GM12878 (cell line): ENCODE measurements around the gene CACNA1A. TPM values are rescaled to one million over a fixed set of nuclear protein-coding genes. Genes with fewer than 3 reads are reported as not detected.

Experiments used
- BACH1 ChIP-seq: fragments of 450-650 bp; IDR thresholded peaks from 2 replicates; pipeline ENCODE4 v1.6.1; 2017; ENCODE audit warnings: mild to moderate bottlenecking, borderline replicate concordance
- BCL11A ChIP-seq: IDR thresholded peaks from 2 replicates; pipeline ENCODE4 v1.6.1; 2011; ENCODE audit warnings: low read depth, low read length
- EGR1 ChIP-seq, 2 experiments: IDR thresholded peaks; 1 replicate in 1 of 2; 2 replicates in 1 of 2; pipeline ENCODE4 v1.6.1; 2011 to 2012; ENCODE audit warnings: low read depth in 2 of 2, low read length in 2 of 2, borderline replicate concordance in 1 of 2, mild to moderate bottlenecking in 1 of 2, moderate library complexity in 1 of 2
- ELK1 ChIP-seq: IDR thresholded peaks from 2 replicates; pipeline ENCODE4 v1.6.1; 2012; ENCODE audit warnings: low read depth, low read length, improper control_type of control experiment
- ESRRA ChIP-seq: IDR thresholded peaks from 2 replicates; pipeline ENCODE4 v1.6.1; 2012; ENCODE audit warnings: mild to moderate bottlenecking, low read length, improper control_type of control experiment
- FOS ChIP-seq: IDR thresholded peaks from 3 replicates; pipeline ENCODE4 v1.6.1; 2011; ENCODE audit warnings: borderline replicate concordance; ENCODE audit not compliant: insufficient read length; ENCODE audit errors: extremely low read depth
- GABPA ChIP-seq: IDR thresholded peaks from 2 replicates; pipeline ENCODE4 v1.6.1; 2014; ENCODE audit warnings: antibody characterized with exemption, low read depth, mild to moderate bottlenecking, inconsistent platforms
- IKZF1 ChIP-seq: fragments of 450-650 bp; conservative IDR thresholded peaks from 2 replicates; pipeline ENCODE4 v1.6.1; 2017; ENCODE audit warnings: antibody characterized with exemption, mild to moderate bottlenecking
- MYC ChIP-seq: IDR thresholded peaks from 2 replicates; pipeline ENCODE4 v1.6.1; 2011; ENCODE audit warnings: mild to moderate bottlenecking, low read length, moderate library complexity, inconsistent platforms; ENCODE audit not compliant: insufficient read depth, insufficient replicate concordance, insufficient read length, severe bottlenecking
- PAX8 ChIP-seq: fragments of 450-650 bp; IDR thresholded peaks from 2 replicates; pipeline ENCODE4 v1.6.1; 2017; ENCODE audit warnings: mild to moderate bottlenecking, moderate library complexity
- POU2F2 ChIP-seq: IDR thresholded peaks from 3 replicates; pipeline ENCODE4 v1.6.1; 2011; ENCODE audit warnings: low read depth, mild to moderate bottlenecking, low read length, borderline replicate concordance
- PRDM15 ChIP-seq: fragments of 450-650 bp; formaldehyde crosslinking; IDR thresholded peaks from 2 replicates; pipeline ENCODE4 v1.4.0; 2020; ENCODE audit warnings: mild to moderate bottlenecking, moderate library complexity
- RAD51 ChIP-seq: fragments of 450-650 bp; IDR thresholded peaks from 2 replicates; pipeline ENCODE4 v1.6.1; 2016; ENCODE audit warnings: moderate library complexity, mild to moderate bottlenecking, inconsistent platforms
- SPI1 ChIP-seq: IDR thresholded peaks from 2 replicates; pipeline ENCODE4 v1.6.1; 2011; ENCODE audit warnings: low read depth, mild to moderate bottlenecking, low read length, moderate library complexity, borderline replicate concordance; ENCODE audit not compliant: insufficient read depth
- YY1 ChIP-seq: IDR thresholded peaks from 2 replicates; pipeline ENCODE4 v1.6.1; 2011; ENCODE audit warnings: low read depth, mild to moderate bottlenecking, low read length
- ZBTB33 ChIP-seq: fragments of 450-650 bp; IDR thresholded peaks from 2 replicates; pipeline ENCODE4 v1.6.1; 2017; ENCODE audit warnings: mild to moderate bottlenecking
- ZNF217 ChIP-seq: fragments of 450-650 bp; IDR thresholded peaks from 2 replicates; pipeline ENCODE4 v1.6.1; 2017; ENCODE audit warnings: antibody characterized with exemption, mild to moderate bottlenecking
- ZNF24 ChIP-seq: fragments of 450-650 bp; IDR thresholded peaks from 2 replicates; pipeline ENCODE4 v1.6.1; 2017; ENCODE audit warnings: antibody characterized with exemption, mild to moderate bottlenecking
- ZSCAN29 ChIP-seq: fragments of 450-650 bp; IDR thresholded peaks from 2 replicates; pipeline ENCODE4 v1.6.1; 2017; ENCODE audit warnings: mild to moderate bottlenecking, moderate library complexity
- polyA plus RNA-seq, 11 experiments: library from polyadenylated mRNA; depleted of rRNA in 4 of 11; unstranded in 6 of 11; stranded (reverse) in 5 of 11; fragments of >200 nt; fragmentation: Nextera tagmentation in 4 of 11; fragmentation: Illumina TruSeq in 1 of 11; extraction: Ambion mirVana in 4 of 11; extraction: Trizol in 1 of 11; gene quantifications; 1 replicate in 1 of 11; 2 replicates in 10 of 11; pipeline versions ENCODE4 v1.2.1 to v1.2.3, GENCODE V29; 2011 to 2016; ENCODE audit warnings: inconsistent platforms in 2 of 11, missing spikeins in 2 of 11, low read depth in 1 of 11
- total RNA-seq, 4 experiments: library from RNA; depleted of rRNA in 3 of 4; stranded (reverse); fragments of >200 nt in 3 of 4; fragmentation: Illumina TruSeq in 1 of 4; extraction: Trizol in 1 of 4; gene quantifications; 2 replicates each; pipeline versions ENCODE4 v1.2.1 to v1.2.3, GENCODE V29; 2013 to 2021
- TF ChIP-seq, protein P1 (sequence below): IDR thresholded peaks from 2 replicates; pipeline ENCODE4 v1.6.1; 2011; ENCODE audit warnings: low read depth, mild to moderate bottlenecking, low read length, moderate library complexity, borderline replicate concordance; ENCODE audit errors: extremely low read depth
- TF ChIP-seq, protein P2 (sequence below): fragments of 450-650 bp; conservative IDR thresholded peaks from 2 replicates; pipeline ENCODE4 v1.6.1; 2017; ENCODE audit warnings: mild to moderate bottlenecking, moderate library complexity

Gene CACNA1A
- total and polyA plus RNA-seq, 10 of the 15 experiments (the other 5 are each of a cell fraction or from before 2014, with no cell fraction given), result 1.1 to 4.4 (median 2.5) TPM

GRCh38 chr19:13277104-13277809, 229.0 kb downstream of the CACNA1A start (continued):
- TF ChIP-seq PRDM15, result no peak
- TF ChIP-seq RAD51, result no peak
- TF ChIP-seq MYC, result no peak
- no peak for TF ChIP-seq BACH1
- TF ChIP-seq ELK1, result no peak
- no peak for TF ChIP-seq ZSCAN29
- TF ChIP-seq GABPA, result no peak
- no peak for TF ChIP-seq SPI1
- TF ChIP-seq ZBTB33, result peak; percentile 24; the same call in 1 of the 2 replicates
- TF ChIP-seq ESRRA, result peak; percentile 73
- TF ChIP-seq, protein P1, sequence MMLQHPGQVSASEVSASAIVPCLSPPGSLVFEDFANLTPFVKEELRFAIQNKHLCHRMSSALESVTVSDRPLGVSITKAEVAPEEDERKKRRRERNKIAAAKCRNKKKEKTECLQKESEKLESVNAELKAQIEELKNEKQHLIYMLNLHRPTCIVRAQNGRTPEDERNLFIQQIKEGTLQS, result no peak
- TF ChIP-seq YY1, result peak; percentile 62; the same call in 1 of the 2 replicates
- no peak for TF ChIP-seq BCL11A
- TF ChIP-seq POU2F2, result no peak
- no peak for TF ChIP-seq FOS
- TF ChIP-seq, protein P2, sequence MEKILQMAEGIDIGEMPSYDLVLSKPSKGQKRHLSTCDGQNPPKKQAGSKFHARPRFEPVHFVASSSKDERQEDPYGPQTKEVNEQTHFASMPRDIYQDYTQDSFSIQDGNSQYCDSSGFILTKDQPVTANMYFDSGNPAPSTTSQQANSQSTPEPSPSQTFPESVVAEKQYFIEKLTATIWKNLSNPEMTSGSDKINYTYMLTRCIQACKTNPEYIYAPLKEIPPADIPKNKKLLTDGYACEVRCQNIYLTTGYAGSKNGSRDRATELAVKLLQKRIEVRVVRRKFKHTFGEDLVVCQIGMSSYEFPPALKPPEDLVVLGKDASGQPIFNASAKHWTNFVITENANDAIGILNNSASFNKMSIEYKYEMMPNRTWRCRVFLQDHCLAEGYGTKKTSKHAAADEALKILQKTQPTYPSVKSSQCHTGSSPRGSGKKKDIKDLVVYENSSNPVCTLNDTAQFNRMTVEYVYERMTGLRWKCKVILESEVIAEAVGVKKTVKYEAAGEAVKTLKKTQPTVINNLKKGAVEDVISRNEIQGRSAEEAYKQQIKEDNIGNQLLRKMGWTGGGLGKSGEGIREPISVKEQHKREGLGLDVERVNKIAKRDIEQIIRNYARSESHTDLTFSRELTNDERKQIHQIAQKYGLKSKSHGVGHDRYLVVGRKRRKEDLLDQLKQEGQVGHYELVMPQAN, result 0 out of 2 replicates have a peak, but pooled peaks have one; percentile 49
- TF ChIP-seq EGR1 (IDR thresholded peaks at IDR 0.05; ENCODE audit: borderline replicate concordance in 1 of 2, low read depth in 2 of 2, low read length in 2 of 2), result no peak
- no peak for TF ChIP-seq ZNF24
- no peak for TF ChIP-seq PAX8
- no peak for TF ChIP-seq IKZF1
- peak; percentile 89 for TF ChIP-seq ZNF217
